Left lobe of liver (tissue), 2 donors: ENCODE measurements around the gene SLC17A4. TPM values are rescaled to one million over a fixed set of nuclear protein-coding genes. Genes with fewer than 3 reads are reported as not detected.

ENCODE experiments used
- ATAC-seq: fragments of 200-7000 bp; cut with Tn5 transposase; one replicate; pipeline ENCODE4 v1.9.1; 2020; ENCODE audit warnings: mild to moderate bottlenecking, moderate library complexity
- DNase-seq: peaks from one replicate; pipeline ENCODE4 v3.0.0-alpha.2; 2020; ENCODE audit warnings: low spot score
- total RNA-seq: library from RNA; stranded (reverse); gene quantifications from one replicate; pipeline ENCODE4 v1.2.1, GENCODE V29; 2021
- donor health status: DM: no; HTN: no; CAD: no; lungs with moderate emphysema.
- donor health status: DM: no; HTN: yes; CAD: no.

Gene SLC17A4
- total RNA-seq, 1 donor from 2014 or later = 19.2 TPM

GRCh38 chr6:25794784-25795183 is 40.2 kb downstream of the SLC17A4 start:
- no peak for ATAC-seq
- DNase-seq = no peak

- no peak for DNase-seq
- ATAC-seq = peak; percentile 57
These were observed 46.9 kb downstream of the SLC17A4 start for GRCh38 chr6:25801436-25801835.

- ATAC-seq (no peak), DNase-seq (no peak)
These were observed 50.3 kb downstream of the SLC17A4 start for GRCh38 chr6:25804804-25805203.

GRCh38 chr6:25815194-25815593 is 60.7 kb downstream of the SLC17A4 start:
- DNase-seq (no peak), ATAC-seq (no peak)

- DNase-seq (no peak), ATAC-seq (no peak)
These were observed 61.7 kb downstream of the SLC17A4 start for GRCh38 chr6:25816252-25816651.

GRCh38 chr6:25821341-25821740 is 66.8 kb downstream of the SLC17A4 start:
- ATAC-seq = no peak
- no peak for DNase-seq

- DNase-seq (no peak), ATAC-seq (no peak)
These were observed 74.8 kb downstream of the SLC17A4 start for GRCh38 chr6:25829375-25829774.

GRCh38 chr6:25830458-25830857 is 75.9 kb downstream of the SLC17A4 start:
- peak; percentile 64 for ATAC-seq
- no peak for DNase-seq

Other genes starting within 250 kb of the SLC17A4 start
- 2.2 TPM for gene SCGN, start 102.5 kb upstream of the SLC17A4 start, total RNA-seq
- gene SLC17A1, start 77.3 kb downstream of the SLC17A4 start, total RNA-seq = 8.7 TPM
- gene SLC17A3, start 119.5 kb downstream of the SLC17A4 start, total RNA-seq = 10.4 TPM
- 27.6 TPM for gene SLC17A2, start 175.9 kb downstream of the SLC17A4 start, total RNA-seq
- gene TRIM38, start 208.1 kb downstream of the SLC17A4 start, total RNA-seq = 4.3 TPM